Stimulated activated CD8-positive, alpha-beta memory T cell treated with anti-CD3 and anti-CD28 coated beads, Interleukin-7, amount 100 ng/mL, for 4 hours (primary cell): ENCODE results near the gene NCS1.

Experiments
- DNase-seq, 2 donors: peaks; one replicate each; pipeline ENCODE4 v3.0.0-alpha.2; 2020; ENCODE audit warnings: low read depth in 2 of 2

Gene NCS1

GRCh38 chr9:130193531-130194377 lies 21.6 kb downstream of the NCS1 start:
- DNase-seq: no peak

DNA sequence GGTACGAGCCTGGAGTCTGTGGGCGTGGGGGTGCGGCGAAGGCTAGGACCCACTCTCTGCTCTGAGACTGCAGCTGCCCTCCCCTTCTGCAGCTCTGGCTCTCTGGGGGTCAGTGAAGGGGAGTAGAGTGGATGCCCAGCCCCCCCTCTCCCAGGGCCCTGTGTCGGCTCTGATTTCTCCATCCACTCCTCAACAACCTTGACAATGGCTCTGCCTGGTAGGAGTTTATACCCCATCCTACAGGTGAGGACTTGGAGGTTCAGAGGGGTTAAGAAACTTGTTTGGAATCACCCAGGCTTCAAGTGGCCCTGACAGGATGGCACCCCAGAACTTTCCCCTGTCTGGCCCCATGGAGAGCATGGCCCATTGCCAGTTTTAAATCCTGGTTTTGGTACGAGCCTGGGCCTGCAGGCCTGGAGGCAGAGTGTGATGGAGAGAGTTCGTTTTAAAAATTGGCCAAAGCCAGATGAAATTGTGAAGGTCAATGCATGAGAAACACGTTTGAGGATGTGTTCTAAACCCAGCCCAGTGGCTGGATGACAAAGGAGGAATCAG lies 22.3 kb downstream of the NCS1 start:
- no peak for DNase-seq

GRCh38 chr9:130195638-130196037 lies 23.4 kb downstream of the NCS1 start:
- no peak for DNase-seq

DNA sequence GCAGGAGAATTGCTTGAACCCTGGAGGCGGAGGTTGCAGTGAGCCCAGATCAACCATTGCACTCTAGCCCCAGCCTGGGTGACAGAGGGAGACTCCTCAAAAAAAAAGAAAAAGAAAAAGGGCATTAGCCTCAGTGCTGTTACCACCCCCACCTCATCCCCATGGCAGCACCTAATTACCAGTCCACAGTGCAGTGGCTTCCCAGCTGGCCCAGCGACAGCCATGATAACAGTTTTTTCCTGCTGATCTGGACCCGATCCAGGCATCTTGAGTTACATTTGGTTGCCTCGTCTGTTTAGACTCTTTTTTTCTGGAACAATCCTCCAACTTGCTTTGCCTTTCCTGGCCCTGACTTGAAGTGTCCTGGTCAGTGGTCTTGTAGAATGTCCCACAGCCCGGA lies 24.4 kb downstream of the NCS1 start:
- no peak for DNase-seq

DNA sequence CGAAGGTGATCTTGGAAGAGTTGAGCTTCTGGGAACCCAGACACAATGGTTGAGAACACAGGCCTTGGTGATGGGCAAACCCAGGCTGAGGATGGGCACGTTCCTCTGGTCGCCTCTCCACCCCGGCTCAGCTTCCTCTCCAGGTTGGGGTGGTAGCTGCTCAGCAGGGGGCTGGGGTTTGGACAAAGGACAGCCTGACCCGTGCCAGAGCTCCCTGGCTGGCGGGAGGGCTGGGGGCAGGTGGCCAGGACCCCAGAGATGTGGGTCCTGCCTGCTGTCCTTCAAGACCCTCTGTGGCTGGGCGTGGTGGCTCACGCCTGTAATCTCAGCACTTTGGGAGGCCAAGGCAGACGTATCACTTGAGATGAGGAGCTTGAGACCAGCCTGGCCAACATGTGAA lies 25.2 kb downstream of the NCS1 start:
- DNase-seq: no peak

DNA sequence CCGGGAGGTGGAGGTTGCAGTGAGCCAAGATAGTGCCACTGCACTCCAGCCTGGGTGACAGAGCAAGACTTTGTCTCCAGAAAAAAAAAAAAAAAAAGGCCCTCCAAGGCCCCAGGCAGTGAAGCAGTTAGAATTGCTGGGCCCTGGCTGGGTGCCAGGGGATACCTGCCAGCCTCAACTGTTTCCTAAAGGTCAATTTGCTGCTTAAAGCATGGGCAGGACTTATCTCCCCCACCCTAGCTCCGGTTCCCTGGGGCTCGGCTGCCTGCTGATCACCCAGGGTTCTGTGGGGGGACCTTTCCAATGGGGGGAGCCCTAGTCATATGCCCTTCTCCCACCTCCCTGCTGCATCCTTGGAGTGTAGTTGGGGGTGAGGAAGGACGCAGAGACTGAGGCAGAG lies 25.7 kb downstream of the NCS1 start:
- no peak for DNase-seq

GRCh38 chr9:130198501-130199179 lies 26.4 kb downstream of the NCS1 start:
- no peak for DNase-seq

DNA sequence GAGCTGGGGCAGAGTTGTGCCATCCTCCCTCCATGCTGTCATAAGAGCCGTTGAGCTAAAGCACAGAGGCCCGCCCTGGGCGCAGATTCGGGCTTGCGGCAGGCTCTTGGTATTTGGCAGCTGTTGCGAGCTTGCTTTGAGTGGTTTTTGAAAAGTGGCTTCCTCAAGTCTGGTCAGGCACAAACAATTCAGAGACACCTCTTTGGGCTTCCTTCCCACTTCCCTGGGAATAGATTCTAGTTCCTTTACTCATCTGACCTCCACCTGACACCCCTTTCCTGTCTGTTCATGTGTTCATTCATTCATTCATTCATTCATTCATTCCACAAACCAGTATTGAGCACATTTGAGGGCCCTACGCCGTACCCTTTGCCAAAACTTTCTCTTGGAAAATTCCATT lies 27.4 kb downstream of the NCS1 start:
- no peak for DNase-seq

DNA sequence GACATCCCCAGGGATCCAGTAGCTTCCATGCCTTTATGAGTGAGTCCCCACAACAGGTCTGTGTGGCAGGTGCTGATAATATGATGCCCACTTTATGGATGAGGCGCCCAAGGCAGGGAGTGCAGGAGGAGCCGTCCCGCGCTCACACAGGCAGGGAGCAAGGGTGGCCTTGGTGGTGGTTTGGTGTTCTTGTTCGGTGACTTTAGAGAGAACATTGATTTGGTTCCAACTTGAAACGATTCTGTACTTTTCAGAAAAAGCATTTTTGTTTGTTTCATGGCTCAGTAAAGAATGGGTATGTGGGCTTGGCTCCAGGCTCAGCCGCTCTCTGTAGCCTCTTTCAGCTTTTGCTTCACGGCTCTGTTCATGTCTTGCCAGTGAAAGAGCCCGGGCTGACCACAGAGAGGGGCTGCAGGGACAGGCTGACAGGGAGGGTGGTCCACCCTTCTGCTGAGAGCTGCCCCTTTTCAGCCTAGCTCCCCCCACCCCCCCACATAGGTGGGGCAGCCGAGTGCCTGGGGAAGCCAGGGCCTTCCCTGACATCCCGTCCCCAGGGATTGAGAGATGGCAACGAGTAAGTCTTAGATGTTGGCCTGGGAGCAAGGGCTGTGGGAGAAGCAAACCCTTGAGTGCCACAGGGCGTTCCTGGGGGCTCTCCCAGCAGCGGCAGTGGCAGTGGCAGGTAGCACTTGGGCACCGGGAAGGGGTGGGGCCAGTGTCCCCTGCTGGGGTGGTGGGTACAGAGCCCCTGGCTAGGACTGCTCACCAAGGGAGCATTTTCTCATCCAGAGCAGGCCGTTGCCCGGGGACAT lies 28.0 kb downstream of the NCS1 start:
- DNase-seq: no peak

DNA sequence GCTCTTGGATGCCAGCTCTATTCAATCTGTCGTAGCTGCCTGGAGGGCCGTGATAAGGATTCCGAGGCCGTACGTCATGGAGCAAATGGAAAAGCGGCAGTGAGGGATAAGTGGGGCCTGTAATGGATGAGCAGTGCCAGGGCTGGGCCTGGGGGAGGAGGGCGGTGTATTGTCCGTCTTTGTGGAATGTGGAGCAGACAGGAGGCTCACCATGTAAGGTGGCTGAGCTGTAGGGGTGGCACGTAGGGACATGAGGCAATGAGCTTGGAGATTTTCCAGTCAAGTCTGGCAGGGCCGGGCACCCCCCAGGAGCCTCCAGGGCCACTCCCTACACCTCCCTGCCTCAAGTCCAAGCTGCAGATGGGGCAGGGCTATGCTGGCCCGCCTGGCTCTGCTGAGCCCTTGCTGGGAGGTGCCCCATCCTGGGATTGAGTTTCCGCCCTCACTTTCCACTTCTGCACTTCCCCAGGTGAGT lies 29.2 kb downstream of the NCS1 start:
- no peak for DNase-seq

- DNase-seq: no peak
Observed at GRCh38 chr9:130201974-130202373, 29.8 kb downstream of the NCS1 start.

GRCh38 chr9:130204341-130204740 lies 32.1 kb downstream of the NCS1 start:
- no peak for DNase-seq

- no peak for DNase-seq
Observed at GRCh38 chr9:130204959-130205358, 32.8 kb downstream of the NCS1 start.

GRCh38 chr9:130205912-130206311 lies 33.7 kb downstream of the NCS1 start:
- no peak for DNase-seq

DNA sequence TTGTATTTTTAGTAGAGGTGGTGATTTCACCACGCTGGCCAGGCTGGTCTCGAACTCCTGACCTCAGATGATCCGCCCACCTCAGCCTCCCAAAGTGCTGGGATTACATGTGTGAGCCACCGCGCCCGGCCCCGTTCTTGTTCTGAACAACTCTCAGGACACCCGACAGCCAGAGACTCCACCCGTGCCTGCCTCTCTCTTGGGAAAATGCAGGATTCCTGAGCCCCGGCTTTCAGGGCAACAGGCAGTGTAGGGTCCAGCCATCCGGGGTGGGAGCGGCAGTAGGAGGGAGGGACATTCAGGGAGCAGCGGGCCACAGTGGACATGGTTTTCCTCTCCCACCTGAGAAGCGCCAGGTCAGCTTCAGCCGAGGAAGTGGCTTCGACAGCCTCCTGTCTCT lies 34.4 kb downstream of the NCS1 start:
- no peak for DNase-seq

GRCh38 chr9:130207241-130207992 lies 35.2 kb downstream of the NCS1 start:
- no peak for DNase-seq

GRCh38 chr9:130208600-130209347 lies 36.6 kb downstream of the NCS1 start:
- DNase-seq: no peak

GRCh38 chr9:130209422-130209821 lies 37.2 kb downstream of the NCS1 start:
- no peak for DNase-seq

DNA sequence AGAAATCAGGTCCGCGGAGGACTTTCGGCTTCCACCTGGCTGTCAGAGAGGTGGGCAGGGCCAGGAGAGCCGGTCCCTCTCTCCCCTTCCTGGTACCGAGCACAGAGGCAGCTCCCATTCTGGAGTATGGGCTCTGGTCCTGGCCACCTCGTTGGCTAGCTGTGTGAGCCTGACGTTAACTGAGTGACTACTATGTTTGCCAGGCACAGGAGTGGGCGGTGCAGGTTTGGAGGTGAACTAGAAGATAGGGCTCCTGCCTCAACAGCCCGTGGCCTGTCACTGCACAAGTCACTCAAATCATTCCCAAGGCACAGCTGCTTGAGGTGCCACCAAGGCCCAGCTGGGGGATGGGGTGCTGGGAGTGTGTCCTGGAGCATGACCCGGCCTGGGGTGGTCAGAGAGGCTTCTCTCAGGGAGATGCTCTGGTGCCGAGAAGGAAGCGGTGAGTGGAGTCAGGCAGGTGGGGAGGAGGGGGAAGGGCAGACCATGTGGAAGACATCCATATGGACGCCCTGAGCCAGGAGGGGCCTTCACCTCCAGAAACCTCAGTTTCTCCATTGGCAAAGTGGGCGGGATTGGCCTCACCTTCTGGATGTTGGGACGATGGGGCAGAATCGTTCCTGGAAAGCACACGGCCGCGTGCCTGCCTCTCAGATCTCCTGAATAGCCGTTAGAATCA lies 39.5 kb downstream of the NCS1 start:
- no peak for DNase-seq
